K562 (cell line): ENCODE measurements around the gene PLA2G4F. TPM values are rescaled to one million over a fixed set of nuclear protein-coding genes. Genes with fewer than 3 reads are reported as not detected.
A peak's percentile ranks its signal among the peaks of the same experiment; 100 is the strongest.

Experiments used
- ATAC-seq: fragments of 200-7000 bp; cut with Tn5 transposase; 3 replicates; pipeline ENCODE4 v1.9.1; 2020; ENCODE audit warnings: moderate library complexity
- BruUV-seq: library from RNA; stranded (reverse); fragments of 400-500 nt; replicated peaks from 2 replicates; lab custom pipeline; 2021; lab: Mats Ljungman, UMichigan
- CTCF ChIA-PET: fragments of 300-600 bp; formaldehyde crosslinking; extraction: SDS; loops from one replicate; lab custom pipeline; 2021; ENCODE audit warnings: low intra/inter-chr PET ratio; lab: Yijun Ruan, JAX
- POLR2A ChIA-PET: fragments of 300-600, 350-650 bp; sonication (Branson Sonifier 250); formaldehyde crosslinking; extraction: SDS; loops from one replicate; lab custom pipeline; 2021; ENCODE audit warnings: antibody characterized with exemption, inconsistent platforms; lab: Yijun Ruan, JAX
- DNase-seq, 4 experiments: peaks; one replicate each; pipeline versions ENCODE4 v3.0.0 to v3.0.0-alpha.2; 2011 to 2018; ENCODE audit warnings: low spot score in 3 of 4, mixed read lengths in 3 of 4; ENCODE audit errors: extremely low read depth in 1 of 4
- FAIRE-seq: peaks from 2 replicates; lab custom pipeline; 2011; peaks lifted over from hg19 to GRCh38; lab: Jason Lieb, UNC
- H2AFZ ChIP-seq: 2 replicates; pipeline ENCODE4 v1.6.0; 2011; ENCODE audit warnings: low read depth, low read length, control low read depth, inconsistent platforms
- H3K27ac ChIP-seq: fragments of 200-600 bp; 3 replicates; pipeline ENCODE4 v1.8.0; 2011; ENCODE audit warnings: low read depth, mild to moderate bottlenecking, control low read depth, inconsistent platforms, low read length, moderate library complexity, mixed read lengths; ENCODE audit errors: extremely low read depth
- H3K27me3 ChIP-seq, 2 experiments: fragments of 300-600 bp in 1 of 2; 2 replicates in 1 of 2; 3 replicates in 1 of 2; pipeline versions ENCODE4 v1.6.0 to v1.8.0; 2011; ENCODE audit warnings: inconsistent platforms in 2 of 2, low read length in 2 of 2, mild to moderate bottlenecking in 1 of 2, mixed read lengths in 1 of 2, moderate library complexity in 1 of 2; ENCODE audit not compliant: control insufficient read depth in 2 of 2, insufficient read depth in 2 of 2
- H3K36me3 ChIP-seq: fragments of 300-600 bp; 3 replicates; pipeline ENCODE4 v1.8.0; 2011; ENCODE audit warnings: mild to moderate bottlenecking, low read length, inconsistent platforms; ENCODE audit not compliant: control insufficient read depth, insufficient read depth
- H3K4me1 ChIP-seq, 2 experiments: fragments of 200-600 bp in 1 of 2; replicated peaks in 1 of 2; 2 replicates in 1 of 2; 3 replicates in 1 of 2; pipeline versions ENCODE4 v1.5.1 to v1.8.0; 2011; ENCODE audit warnings: inconsistent platforms in 2 of 2, low read length in 2 of 2, mild to moderate bottlenecking in 1 of 2, mixed read lengths in 1 of 2, moderate library complexity in 1 of 2; ENCODE audit not compliant: control insufficient read depth in 2 of 2, insufficient read depth in 2 of 2
- H3K4me2 ChIP-seq: 2 replicates; pipeline ENCODE4 v1.6.1; 2011; ENCODE audit warnings: low read length, control low read depth, inconsistent platforms, mixed read lengths; ENCODE audit not compliant: insufficient read depth
- H3K4me3 ChIP-seq: fragments of 200-600 bp; sonication (generic), shearing (Covaris generic); 2 replicates; pipeline ENCODE4 v1.5.1; 2016; ENCODE audit warnings: control low read depth, inconsistent platforms
- H3K79me2 ChIP-seq: fragments of 200-600 bp; 3 replicates; pipeline ENCODE4 v1.8.0; 2011; ENCODE audit warnings: low read length, inconsistent platforms; ENCODE audit not compliant: control insufficient read depth, insufficient read depth
- H3K9ac ChIP-seq, 2 experiments: 2 replicates each; pipeline versions ENCODE4 v1.6.0 to v1.6.1; 2011; ENCODE audit warnings: low read depth in 2 of 2, low read length in 2 of 2, control low read depth in 1 of 2, inconsistent platforms in 1 of 2, mild to moderate bottlenecking in 1 of 2, mixed read lengths in 1 of 2; ENCODE audit not compliant: insufficient read depth in 1 of 2
- H3K9me1 ChIP-seq: one replicate; pipeline ENCODE4 v1.6.0; 2011; ENCODE audit warnings: inconsistent platforms, mild to moderate bottlenecking, low read length, moderate library complexity; ENCODE audit not compliant: control insufficient read depth, insufficient read depth
- H3K9me3 ChIP-seq: replicated peaks from 2 replicates; pipeline ENCODE4 v1.5.1; 2011; ENCODE audit warnings: low read depth, low read length, inconsistent platforms; ENCODE audit not compliant: control insufficient read depth, insufficient read depth
- H4K20me1 ChIP-seq: replicated peaks from 2 replicates; pipeline ENCODE4 v1.6.1; 2011; ENCODE audit warnings: low read length, inconsistent platforms, mixed read lengths; ENCODE audit not compliant: control insufficient read depth, insufficient read depth
- BCL6 ChIP-seq: fragments of 250-450 bp; sonication (Bioruptor Pico); IDR thresholded peaks from 2 replicates; pipeline ENCODE4 v1.4.0; 2020
- BCOR ChIP-seq: fragments of 450-650 bp; IDR thresholded peaks from 2 replicates; pipeline ENCODE4 v1.6.1; 2016
- CSDE1 ChIP-seq, 2 experiments: fragments of 450-650 bp; IDR thresholded peaks; 2 replicates each; pipeline ENCODE4 v1.6.1; 2016; ENCODE audit warnings: mild to moderate bottlenecking in 1 of 2
- GATAD2A ChIP-seq: fragments of 450-650 bp; IDR thresholded peaks from 2 replicates; pipeline ENCODE4 v1.6.1; 2017
- HNRNPUL1 ChIP-seq: fragments of 200-400 bp; formaldehyde crosslinking; IDR thresholded peaks from 2 replicates; pipeline ENCODE4 v1.6.1; 2017; ENCODE audit warnings: low read length
- KLF1 ChIP-seq: fragments of 450-650 bp; IDR thresholded peaks from 2 replicates; pipeline ENCODE4 v1.6.1; 2016; ENCODE audit warnings: missing genetic modification characterization, missing compliant biosample characterization
- LCOR ChIP-seq: sonication (generic); formaldehyde crosslinking; IDR thresholded peaks from 2 replicates; pipeline ENCODE4 v1.8.0; 2022; ENCODE audit warnings: mild to moderate bottlenecking, missing genetic modification reagents
- MTF1 ChIP-seq: fragments of 250-450 bp; sonication (Bioruptor Pico); IDR thresholded peaks from 2 replicates; pipeline ENCODE4 v1.9.0; 2021; ENCODE audit warnings: moderate library complexity, mild to moderate bottlenecking, inconsistent platforms, borderline replicate concordance
- NFIC ChIP-seq: fragments of 450-650 bp; IDR thresholded peaks from 2 replicates; pipeline ENCODE4 v1.6.1; 2017; ENCODE audit warnings: mild to moderate bottlenecking, inconsistent platforms
- POLR2G ChIP-seq: fragments of 200-400 bp; formaldehyde crosslinking; IDR thresholded peaks from 2 replicates; pipeline ENCODE4 v1.6.1; 2017; ENCODE audit warnings: low read depth, mild to moderate bottlenecking, antibody characterized with exemption, low read length, moderate library complexity
- SLC30A9 ChIP-seq: fragments of 250-450 bp; sonication (Bioruptor Pico); IDR thresholded peaks from 2 replicates; pipeline ENCODE4 v1.8.0; 2022; ENCODE audit warnings: mild to moderate bottlenecking, moderate library complexity
- SUPT5H ChIP-seq: fragments of 450-650 bp; IDR thresholded peaks from 2 replicates; pipeline ENCODE4 v1.6.1; 2016
- TSHZ1 ChIP-seq: fragments of 250-450 bp; sonication (Bioruptor Pico); IDR thresholded peaks from 2 replicates; pipeline ENCODE4 v1.4.0; 2020; ENCODE audit warnings: mild to moderate bottlenecking, moderate library complexity
- ZNF639 ChIP-seq, 2 experiments: fragments of 200-800 bp in 1 of 2; sonication (Bioruptor generic) in 1 of 2; sonication (generic) in 1 of 2; formaldehyde crosslinking in 1 of 2; IDR thresholded peaks in 1 of 2; conservative IDR thresholded peaks in 1 of 2; 2 replicates each; pipeline versions ENCODE4 v1.5.0 to v1.6.1; 2016 to 2020; ENCODE audit warnings: missing compliant biosample characterization in 1 of 2, missing genetic modification characterization in 1 of 2, missing genetic modification reagents in 1 of 2
- ZNF696 ChIP-seq: fragments of 250-450 bp; sonication (Bioruptor Pico); conservative IDR thresholded peaks from 2 replicates; pipeline ENCODE4 v1.4.0; 2020; ENCODE audit warnings: mild to moderate bottlenecking, moderate library complexity
- WGBS: fragments of 100-300 bp; shearing (Covaris generic); methylation state at CpG from one replicate; pipeline ENCODE4 v1.1.6; 2016; ENCODE audit warnings: low coverage, mixed read lengths; ENCODE audit not compliant: insufficient coverage; ENCODE audit errors: missing lambda C conversion rate; 5-methylcytosine and 5-hydroxymethylcytosine counted together
- in situ Hi-C: fragments of 300-500 bp; cut with MboI; formaldehyde crosslinking; loops from 4 replicates; pipeline ENCODE4 v1.15.0; 2018; ENCODE audit warnings: inconsistent platforms, mixed read lengths
- intact Hi-C: fragments of 100-400 bp; cut with micrococcal nuclease; formaldehyde crosslinking; loops from 2 replicates; pipeline ENCODE4 v1.14.2; 2022
- polyA plus RNA-seq, 8 experiments: library from polyadenylated mRNA; depleted of rRNA in 4 of 8; stranded (reverse) in 5 of 8; unstranded in 3 of 8; fragments of >200 nt; fragmentation: Nextera tagmentation in 2 of 8; fragmentation: Illumina TruSeq in 1 of 8; extraction: Ambion mirVana in 2 of 8; extraction: Trizol in 1 of 8; gene quantifications; 2 replicates each; pipeline versions ENCODE4 v1.2.1 to v1.2.3, GENCODE V29; 2011 to 2014; ENCODE audit warnings: inconsistent platforms in 1 of 8, missing spikeins in 1 of 8
- total RNA-seq, 7 experiments: library from RNA; depleted of rRNA in 6 of 7; stranded (reverse); fragments of >200 nt in 6 of 7; fragmentation: Illumina TruSeq in 2 of 7; extraction: Trizol in 2 of 7; gene quantifications; 2 replicates each; pipeline versions ENCODE4 v1.2.1 to v1.2.3, GENCODE V29; 2011 to 2021; ENCODE audit warnings: low replicate concordance in 1 of 7

The PLA2G4F gene
- total and polyA plus RNA-seq, 9 of the 15 experiments (the other 6 are each of a cell fraction or from before 2014, with no cell fraction given), result 0.02 TPM; not detected in 8

GRCh38 chr15:42159381-42160015 is 3.1 kb upstream of the PLA2G4F start:
- H3K4me2 ChIP-seq, result no peak overlapping the region

GRCh38 chr15:42158941-42159340 is 2.5 kb upstream of the PLA2G4F start:
- H3K4me1 ChIP-seq, result peaks cover 17 to 25% of the 10 kb centered on the region in 2 experiments; a peak in 4 of 5 replicates
- FAIRE-seq (no peak), ATAC-seq (no peak; the same call in 2 of the 3 replicates), DNase-seq (no peak)
- CTCF ChIA-PET, result no interaction called here
- WGBS, result 91% methylated on average over 10 of the region's 10 CpGs
- H3K9ac ChIP-seq, result peak overlapping the region; percentile 3 to 64; a peak in 2 of 4 replicates
- BruUV-seq, result no TSS peak
- H3K79me2 ChIP-seq, result no peaks in the 10 kb centered on the region
- POLR2A ChIA-PET, result interaction anchor here (0.6 kb wide), 1 partner anchor 208 kb away, joined by 4 read pairs; no protein-coding TSS in a partner anchor
- peak overlapping the region; percentile 53 for H2AFZ ChIP-seq
- H3K36me3 ChIP-seq, result peaks cover 53% of the 10 kb centered on the region
- peaks cover 8% of the 10 kb centered on the region for H3K9me1 ChIP-seq
- peaks cover 0 to 7% of the 10 kb centered on the region in 2 experiments; a peak in 2 of 5 replicates for H3K27me3 ChIP-seq
- no peak overlapping the region for H3K4me2 ChIP-seq
- intact Hi-C loops (no loop called here), in situ Hi-C loops (no loop called here)
- H4K20me1 ChIP-seq, result no peaks in the 10 kb centered on the region
- H3K4me3 ChIP-seq, result no peak overlapping the region
- no peaks in the 10 kb centered on the region for H3K9me3 ChIP-seq
- peak overlapping the region; percentile 46; the same call in 2 of the 3 replicates for H3K27ac ChIP-seq
- TF ChIP-seq CSDE1 (IDR thresholded peaks at IDR 0.05), result no peak
- TF ChIP-seq HNRNPUL1, result no peak
- no peak for TF ChIP-seq LCOR (CRISPR knock-in tag)
- TF ChIP-seq BCOR, result no peak
- no peak for TF ChIP-seq TSHZ1 (CRISPR knock-in tag)
- TF ChIP-seq BCL6 (CRISPR knock-in tag), result no peak
- TF ChIP-seq ZNF639 (CRISPR knock-in tag; conservative IDR thresholded peaks at IDR 0.05 in 1 of 2, IDR thresholded peaks at IDR 0.05 in 1 of 2), result no peak

More at GRCh38 chr15:42159381-42160015, 3.1 kb upstream of the PLA2G4F start:
- Histone ChIP-seq H3K4me1 (peaks cover 17 to 22% of the 10 kb centered on the region in 2 experiments; a peak in 4 of 5 replicates), H3K9me1 (peaks cover 8% of the 10 kb centered on the region), H4K20me1 (no peaks in the 10 kb centered on the region), H3K4me3 (no peak overlapping the region), H3K79me2 (no peaks in the 10 kb centered on the region), H3K9me3 (no peaks in the 10 kb centered on the region), H3K27me3 (peaks cover 0 to 7% of the 10 kb centered on the region in 2 experiments; a peak in 2 of 5 replicates), H3K9ac (no peak overlapping the region), H3K36me3 (peaks cover 58% of the 10 kb centered on the region), H3K27ac (no peak overlapping the region; the same call in 2 of the 3 replicates), H2AFZ (no peak overlapping the region)
- BruUV-seq, result TSS peak; percentile 28
- 87% methylated on average over 16 of the region's 18 CpGs for WGBS
- no peak for DNase-seq
- TF ChIP-seq POLR2G, result peak; percentile 35; the same call in 1 of the 2 replicates
- TF ChIP-seq SLC30A9, result no peak
- TF ChIP-seq GATAD2A, result no peak
- no peak for TF ChIP-seq MTF1 (CRISPR knock-in tag)
- TF ChIP-seq NFIC, result peak; percentile 48; the same call in 1 of the 2 replicates
- TF ChIP-seq SUPT5H, result no peak
- TF ChIP-seq ZNF696, result no peak
- TF ChIP-seq KLF1, result no peak
- POLR2A ChIA-PET, result interaction anchor here (0.5 to 0.6 kb wide), 2 partner anchors 114 to 208 kb away, joined by 3 to 4 read pairs; partner anchors contain the start of genes GANC and TMEM87A
- FAIRE-seq, result no peak
- CTCF ChIA-PET, result no interaction called here
- intact Hi-C loops (no loop called here), in situ Hi-C loops (no loop called here)
- ATAC-seq, result no peak; the same call in 2 of the 3 replicates
